Measurements from ENCODE around the gene SF3A1. TPM values are rescaled to one million over a fixed set of nuclear protein-coding genes. Genes with fewer than 3 reads are reported as not detected.

The SF3A1 gene
- total and polyA plus RNA-seq, 5 experiments from 2014 or later = 66.5 to 314 (median 119) TPM

GRCh38 chr22:30327864-30328345 is 28.8 kb downstream of the SF3A1 start:
- Mint-ChIP-seq H3K27ac (peak overlapping the region; percentile 79 to 98 (median 91)), H3K4me1 (peaks cover 30 to 44% (median 42%) of the 10 kb centered on the region in 4 donors), H3K27me3 (no peaks in the 10 kb centered on the region), H3K9me3 (no peaks in the 10 kb centered on the region), H3K36me3 (peaks cover 0 to 40% (median 13%) of the 10 kb centered on the region in 3 donors), H3K4me3 (peak overlapping the region; percentile 48 to 89 (median 83))
- POLR2A ChIA-PET = interaction anchor here (1.3 to 18.7 kb wide), 7 partner anchors 13 to 96 kb away, joined by 3 to 424 read pairs (median 39); partner anchors contain the start of genes CASTOR1, CCDC157 and SF3A1
- DNase-seq (no peak), ATAC-seq (no peak)

- POLR2A ChIA-PET = interaction anchor here (0.5 to 18.7 kb wide), 17 partner anchors 12 to 959 kb away, joined by 3 to 424 read pairs (median 5); partner anchors contain the start of genes CASTOR1, CCDC157, PES1 and RNF215
- H3K4me1 Mint-ChIP-seq = peaks cover 31 to 54% (median 48%) of the 10 kb centered on the region in 4 donors
- ATAC-seq = peak; percentile 87
Observed at GRCh38 chr22:30326706-30327362, 29.9 kb downstream of the SF3A1 start, which contains the start of gene TBC1D10A. TBC1D10A (minus strand) TSS chr22:30326941; CDS start chr22:30326881, 60 bp downstream.

GRCh38 chr22:30326255-30326705 is 30.4 kb downstream of the SF3A1 start:
- Mint-ChIP-seq H3K36me3 (peaks cover 0 to 34% (median 12%) of the 10 kb centered on the region in 3 donors), H3K9me3 (no peaks in the 10 kb centered on the region), H3K4me1 (peaks cover 35 to 59% (median 54%) of the 10 kb centered on the region in 4 donors), H3K27ac (peak overlapping the region; percentile 86 to 95 (median 92)), H3K4me3 (peak overlapping the region; percentile 89 to 98 (median 92)), H3K27me3 (no peaks in the 10 kb centered on the region)
- DNase-seq (peak in 3 of 10 donors; percentile 31 to 65 (median 31)), ATAC-seq (peak; percentile 13 to 22)
- POLR2A ChIA-PET = interaction anchor here (0.5 to 18.7 kb wide), 13 partner anchors 11 to 960 kb away, joined by 3 to 424 read pairs (median 5); partner anchors contain the start of genes CASTOR1, CCDC157, RNF215 and SEC14L2

More at GRCh38 chr22:30326706-30327362, 29.9 kb downstream of the SF3A1 start, which contains the start of gene TBC1D10A:
- DNase-seq = peak; percentile 85 to 98 (median 93)
- Mint-ChIP-seq H3K27me3 (no peaks in the 10 kb centered on the region), H3K9me3 (no peaks in the 10 kb centered on the region), H3K36me3 (peaks cover 0 to 35% (median 12%) of the 10 kb centered on the region in 3 donors), H3K4me3 (peak within 1 kb of the TSS; percentile 89 to 98 (median 92)), H3K27ac (peak within 1 kb of the TSS; percentile 86 to 98 (median 94))

- peak overlapping the region; percentile 89 to 98 (median 92) for H3K4me3 Mint-ChIP-seq
- H3K4me1 Mint-ChIP-seq = peaks cover 40 to 64% (median 58%) of the 10 kb centered on the region in 4 donors
- H3K9me3 Mint-ChIP-seq = no peaks in the 10 kb centered on the region
- peak in 1 of 10 donors; percentile 65 for DNase-seq
- no peaks in the 10 kb centered on the region for H3K27me3 Mint-ChIP-seq
- POLR2A ChIA-PET = interaction anchor here (0.6 to 18.7 kb wide), 6 partner anchors 11 to 70 kb away, joined by 4 to 424 read pairs (median 80); partner anchors contain the start of genes CASTOR1 and SF3A1
- H3K36me3 Mint-ChIP-seq = peaks cover 0 to 38% (median 14%) of the 10 kb centered on the region in 3 donors
- peak overlapping the region; percentile 86 to 95 (median 92) for H3K27ac Mint-ChIP-seq
- ATAC-seq = no peak
Observed at GRCh38 chr22:30325724-30326254, 30.9 kb downstream of the SF3A1 start.

GRCh38 chr22:30325065-30325720 is 31.5 kb downstream of the SF3A1 start:
- Mint-ChIP-seq H3K4me1 (peaks cover 43 to 70% (median 64%) of the 10 kb centered on the region in 4 donors), H3K36me3 (peaks cover 0 to 38% (median 13%) of the 10 kb centered on the region in 3 donors), H3K27me3 (no peaks in the 10 kb centered on the region), H3K9me3 (no peaks in the 10 kb centered on the region), H3K27ac (peak overlapping the region; percentile 86 to 95 (median 92)), H3K4me3 (peak overlapping the region; percentile 89 to 98 (median 92))
- DNase-seq = peak in 1 of 10 donors; percentile 28
- POLR2A ChIA-PET = interaction anchor here (0.6 to 18.7 kb wide), 6 partner anchors 10 to 71 kb away, joined by 4 to 424 read pairs (median 80); partner anchors contain the start of genes CASTOR1 and SF3A1
- no peak for ATAC-seq

GRCh38 chr22:30324014-30324730 is 32.5 kb downstream of the SF3A1 start:
- Mint-ChIP-seq H3K4me3 (peak overlapping the region; percentile 89 to 98 (median 92)), H3K27ac (peak overlapping the region; percentile 86 to 95 (median 92)), H3K4me1 (peaks cover 49 to 80% (median 75%) of the 10 kb centered on the region in 4 donors), H3K9me3 (no peaks in the 10 kb centered on the region), H3K27me3 (no peaks in the 10 kb centered on the region), H3K36me3 (peaks cover 0 to 43% (median 13%) of the 10 kb centered on the region in 3 donors)
- ATAC-seq (peak; percentile 19 to 39), DNase-seq (peak in 7 of 10 donors; percentile 27 to 70 (median 49))
- POLR2A ChIA-PET = interaction anchor here (0.8 to 18.7 kb wide), 7 partner anchors 9 to 33 kb away, joined by 4 to 424 read pairs (median 6); partner anchors contain the start of genes CASTOR1, CCDC157 and SF3A1

GRCh38 chr22:30323246-30323645 is 33.4 kb downstream of the SF3A1 start:
- H3K9me3 Mint-ChIP-seq = no peaks in the 10 kb centered on the region
- POLR2A ChIA-PET = interaction anchor here (0.7 to 18.7 kb wide), 7 partner anchors 8 to 34 kb away, joined by 3 to 424 read pairs (median 6); partner anchors contain the start of genes CASTOR1, CCDC157 and SF3A1
- H3K4me3 Mint-ChIP-seq = peak overlapping the region; percentile 89 to 98 (median 92)
- H3K4me1 Mint-ChIP-seq = peaks cover 56 to 90% (median 83%) of the 10 kb centered on the region in 4 donors
- DNase-seq (no peak), ATAC-seq (no peak)
- H3K36me3 Mint-ChIP-seq = peaks cover 0 to 50% (median 13%) of the 10 kb centered on the region in 3 donors
- no peaks in the 10 kb centered on the region for H3K27me3 Mint-ChIP-seq
- peak overlapping the region; percentile 74 to 95 (median 86) for H3K27ac Mint-ChIP-seq

GRCh38 chr22:30321461-30321860 is 35.2 kb downstream of the SF3A1 start:
- Mint-ChIP-seq H3K4me1 (peaks cover 58 to 97% (median 89%) of the 10 kb centered on the region in 4 donors), H3K27ac (peak overlapping the region; percentile 72 to 100 (median 87)), H3K4me3 (peak overlapping the region; percentile 6 to 78 (median 60)), H3K27me3 (no peaks in the 10 kb centered on the region), H3K9me3 (no peaks in the 10 kb centered on the region), H3K36me3 (peaks cover 0 to 58% (median 13%) of the 10 kb centered on the region in 3 donors)
- POLR2A ChIA-PET = interaction anchor here (0.7 to 18.7 kb wide), 5 partner anchors 7 to 213 kb away, joined by 3 to 424 read pairs (median 151); partner anchors contain the start of gene CASTOR1
- no peak for DNase-seq
- no peak for ATAC-seq

GRCh38 chr22:30320021-30320556 is 36.6 kb downstream of the SF3A1 start:
- Mint-ChIP-seq H3K9me3 (no peaks in the 10 kb centered on the region), H3K4me3 (peak overlapping the region in 8 of 10 donors; percentile 43 to 78 (median 66)), H3K27ac (peak overlapping the region; percentile 72 to 100 (median 88)), H3K36me3 (peaks cover 0 to 67% (median 17%) of the 10 kb centered on the region in 3 donors), H3K27me3 (no peaks in the 10 kb centered on the region), H3K4me1 (peaks cover 59 to 99% (median 95%) of the 10 kb centered on the region in 4 donors)
- DNase-seq (no peak), ATAC-seq (no peak)
- POLR2A ChIA-PET = interaction anchor here (1.3 to 18.7 kb wide), 4 partner anchors 15 to 36 kb away, joined by 3 to 424 read pairs (median 43); partner anchors contain the start of genes CASTOR1, CCDC157 and SF3A1

- peaks cover 0 to 70% (median 12%) of the 10 kb centered on the region in 3 donors for H3K36me3 Mint-ChIP-seq
- no peak for DNase-seq
- peaks cover 63 to 99% (median 95%) of the 10 kb centered on the region in 4 donors for H3K4me1 Mint-ChIP-seq
- peak overlapping the region; percentile 72 to 100 (median 90) for H3K27ac Mint-ChIP-seq
- H3K27me3 Mint-ChIP-seq = no peaks in the 10 kb centered on the region
- peak overlapping the region in 9 of 10 donors; percentile 31 to 78 (median 66) for H3K4me3 Mint-ChIP-seq
- POLR2A ChIA-PET = interaction anchor here (0.6 to 18.7 kb wide), 7 partner anchors 6 to 236 kb away, joined by 3 to 424 read pairs (median 10); partner anchors contain the start of genes CASTOR1, CCDC157, SF3A1 and TBC1D10A
- peak; percentile 22 to 39 for ATAC-seq
- no peaks in the 10 kb centered on the region for H3K9me3 Mint-ChIP-seq
Observed at GRCh38 chr22:30318799-30319419, 37.8 kb downstream of the SF3A1 start.

All from naive thymus-derived CD8-positive, alpha-beta T cell (primary cell).